ENCODE measurements around the gene SLC39A8.
"Not testable (repeated sequence)": the region's sequence is repeated elsewhere in the genome, so short reads cannot be mapped to it uniquely, and the experiment has no call there.

The SLC39A8 gene

GRCh38 chr4:102301167-102301566, 44.1 kb downstream of the SLC39A8 start:
- DNase-seq (ENCODE audit: low read depth in 1 of 2, low spot score in 1 of 2), result no peak

- DNase-seq (ENCODE audit: low read depth in 1 of 2, low spot score in 1 of 2), result peak in 1 of 2 donors; percentile 12
Observed at GRCh38 chr4:102299354-102300107, 45.8 kb downstream of the SLC39A8 start.

DNA sequence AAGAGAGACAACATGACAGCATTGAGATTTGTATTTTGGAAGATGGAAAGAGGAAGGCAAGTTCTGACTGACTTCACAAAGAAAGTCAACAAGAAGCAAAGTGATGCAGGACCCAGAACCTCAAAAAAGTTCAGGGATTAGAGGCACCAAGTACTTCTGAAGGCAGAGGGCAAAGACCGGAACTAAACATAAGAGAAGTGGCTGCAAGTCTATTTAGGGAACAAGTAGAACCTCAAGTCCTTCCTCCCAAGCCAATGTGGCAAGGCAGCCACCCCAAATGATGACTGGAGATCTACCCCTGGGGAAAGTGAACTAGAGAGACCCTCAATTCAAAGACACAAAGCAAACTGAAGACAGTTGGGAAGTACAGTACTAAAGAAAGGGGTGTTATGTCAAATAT, 46.6 kb downstream of the SLC39A8 start:
- no peak for DNase-seq (ENCODE audit: low read depth in 1 of 2, low spot score in 1 of 2)

GRCh38 chr4:102295153-102295862, 50.0 kb downstream of the SLC39A8 start:
- no peak for DNase-seq (ENCODE audit: low read depth in 1 of 2, low spot score in 1 of 2)

GRCh38 chr4:102288497-102288896, 56.8 kb downstream of the SLC39A8 start:
- DNase-seq (ENCODE audit: low read depth in 1 of 2, low spot score in 1 of 2), result no peak

DNA sequence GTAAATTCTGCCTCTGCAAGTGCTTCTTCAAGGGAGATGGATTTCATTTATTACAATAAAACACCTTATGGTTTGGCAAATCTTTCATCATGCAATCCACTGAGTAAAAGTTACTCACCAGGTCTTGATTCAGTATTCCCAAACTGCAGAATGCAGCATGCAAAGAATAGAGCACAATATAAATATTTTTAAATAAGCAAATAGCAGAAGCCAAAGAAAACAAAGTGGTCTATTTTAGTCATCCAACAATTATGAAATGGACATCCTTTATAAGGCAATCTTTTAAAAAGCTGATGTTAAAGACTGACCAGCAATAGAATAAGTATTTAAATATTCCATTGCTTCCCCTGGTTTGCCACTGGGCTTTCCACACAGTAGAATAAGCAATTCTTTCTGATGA, 59.5 kb downstream of the SLC39A8 start:
- no peak for DNase-seq (ENCODE audit: low read depth in 1 of 2, low spot score in 1 of 2)

- no peak for DNase-seq (ENCODE audit: low read depth in 1 of 2, low spot score in 1 of 2)
Observed at GRCh38 chr4:102281171-102281839, 64.0 kb downstream of the SLC39A8 start.

DNA sequence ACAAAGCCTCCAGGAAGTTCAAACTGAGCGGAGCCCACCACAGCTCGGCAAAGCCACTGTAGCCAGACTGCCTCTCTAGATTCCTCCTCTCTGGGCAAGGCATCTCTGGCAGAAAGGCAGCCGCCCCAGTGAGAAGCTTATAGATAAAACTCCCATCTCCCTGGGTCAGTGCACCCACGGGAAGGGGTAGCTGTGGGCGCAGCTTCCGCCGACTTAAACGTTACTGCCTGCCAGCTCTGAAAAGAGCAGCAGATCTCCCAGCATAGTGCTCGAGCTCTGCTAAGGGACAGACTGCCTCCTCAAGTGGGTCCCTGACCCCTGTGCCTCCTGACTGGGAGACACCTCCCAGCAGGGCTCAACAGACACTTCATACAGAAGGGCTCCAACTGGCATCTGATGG, 72.0 kb downstream of the SLC39A8 start:
- DNase-seq (ENCODE audit: low read depth in 1 of 2, low spot score in 1 of 2), result not testable (repeated sequence)

GRCh38 chr4:102272318-102272717, 73.0 kb downstream of the SLC39A8 start:
- DNase-seq (ENCODE audit: low read depth in 1 of 2, low spot score in 1 of 2), result no peak

- DNase-seq (ENCODE audit: low read depth in 1 of 2, low spot score in 1 of 2), result no peak
Observed at GRCh38 chr4:102268355-102268754, 76.9 kb downstream of the SLC39A8 start.

DNA sequence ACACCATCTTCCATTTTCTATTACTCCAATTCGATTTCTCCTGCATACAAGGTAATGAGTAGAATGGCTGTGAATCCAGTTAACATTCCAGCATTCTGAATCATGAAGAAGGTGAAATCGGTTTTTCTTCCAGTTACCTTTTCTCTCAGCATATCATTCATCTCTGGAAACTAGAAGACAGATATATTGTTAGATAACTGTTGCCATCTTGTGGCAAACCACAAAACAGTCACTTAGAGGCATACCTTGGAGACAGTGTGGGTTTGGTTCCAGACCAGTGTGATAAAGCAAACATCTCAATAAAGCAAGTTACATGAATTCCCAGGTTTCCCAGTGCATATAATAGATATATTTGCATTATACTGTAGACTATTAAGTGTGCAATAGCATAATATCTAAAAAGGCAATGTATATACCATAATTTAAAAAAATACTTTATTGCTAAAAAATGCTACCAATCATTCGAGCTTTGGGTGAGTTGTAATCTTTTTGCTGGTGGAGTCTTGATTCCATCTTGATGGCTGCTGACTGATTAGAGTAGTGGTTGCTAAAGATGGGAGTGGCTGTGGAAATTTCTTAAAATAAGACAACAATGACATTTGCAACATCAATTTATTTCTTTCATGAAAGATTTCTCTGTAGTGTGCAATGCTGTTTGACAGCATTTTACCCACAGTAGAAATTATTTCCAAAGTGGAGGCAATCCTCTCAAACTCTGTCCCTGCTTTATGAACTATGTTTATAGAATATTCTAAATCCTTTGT, 82.1 kb downstream of the SLC39A8 start:
- DNase-seq (ENCODE audit: low read depth in 1 of 2, low spot score in 1 of 2), result peak in 1 of 2 donors; percentile 7

- no peak for DNase-seq (ENCODE audit: low read depth in 1 of 2, low spot score in 1 of 2)
Observed at GRCh38 chr4:102259702-102260101, 85.6 kb downstream of the SLC39A8 start.

- no peak for DNase-seq (ENCODE audit: low read depth in 1 of 2, low spot score in 1 of 2)
Observed at GRCh38 chr4:102259081-102259480, 86.2 kb downstream of the SLC39A8 start.

DNA sequence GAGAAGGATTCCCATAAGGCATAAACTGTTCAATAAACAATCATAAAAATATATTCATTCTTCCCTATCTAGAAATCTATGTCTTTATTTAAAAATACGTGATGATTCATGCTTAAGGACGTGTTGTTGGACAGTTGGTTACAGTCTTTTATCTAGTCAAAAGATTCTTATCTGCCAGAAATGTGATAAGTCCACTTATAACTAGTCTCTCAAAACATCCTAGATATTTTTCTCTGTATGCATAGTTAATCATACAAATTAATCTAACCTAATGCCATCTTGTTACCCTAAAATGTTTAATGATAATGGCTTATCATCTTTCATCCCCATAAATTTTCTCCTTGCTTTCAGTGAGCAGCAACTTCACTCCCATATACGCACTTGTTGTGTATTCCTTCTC, 89.0 kb downstream of the SLC39A8 start:
- DNase-seq (ENCODE audit: low read depth in 1 of 2, low spot score in 1 of 2), result no peak

DNA sequence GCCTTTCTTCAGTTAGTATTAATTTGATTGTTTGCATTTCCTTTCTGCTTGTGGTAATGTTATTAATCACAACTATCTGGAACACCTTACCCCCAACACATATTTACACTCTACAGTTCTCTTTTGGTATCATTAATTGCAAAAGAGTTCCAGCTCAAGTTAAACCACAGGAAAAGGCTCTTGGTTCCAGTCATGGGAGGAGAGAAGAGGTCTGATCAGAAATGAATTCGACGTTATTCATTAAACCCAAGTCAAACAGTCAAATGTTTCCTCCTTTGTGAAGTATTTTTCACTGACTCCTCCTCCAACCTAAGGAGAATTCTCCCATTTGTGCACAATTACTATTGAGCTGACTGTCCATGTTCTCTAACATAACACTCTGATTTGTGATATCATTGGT, 91.4 kb downstream of the SLC39A8 start:
- DNase-seq (ENCODE audit: low read depth in 1 of 2, low spot score in 1 of 2), result no peak

GRCh38 chr4:102252171-102252570, 93.1 kb downstream of the SLC39A8 start:
- DNase-seq (ENCODE audit: low read depth in 1 of 2, low spot score in 1 of 2), result no peak

- DNase-seq (ENCODE audit: low read depth in 1 of 2, low spot score in 1 of 2), result no peak
Observed at GRCh38 chr4:102250341-102250740, 94.9 kb downstream of the SLC39A8 start.

DNA sequence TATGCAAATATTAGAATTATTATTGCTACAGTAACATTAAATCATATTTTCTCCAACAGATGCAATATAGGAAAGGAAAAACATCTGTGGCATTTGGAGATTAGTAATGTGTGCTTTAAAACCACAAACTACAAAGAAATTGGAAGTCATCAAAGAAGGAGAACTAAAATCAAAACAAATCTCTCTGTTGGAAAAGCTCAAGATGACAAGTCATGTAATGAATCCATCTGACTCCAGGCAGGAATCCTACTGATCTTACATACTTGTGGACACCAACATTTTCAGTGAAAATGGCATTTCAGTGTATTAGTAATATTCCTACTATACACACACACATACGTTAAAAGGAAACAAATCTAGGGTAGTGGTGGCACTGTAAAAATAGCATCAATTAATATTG, 98.2 kb downstream of the SLC39A8 start:
- DNase-seq (ENCODE audit: low read depth in 1 of 2, low spot score in 1 of 2), result no peak

DNA sequence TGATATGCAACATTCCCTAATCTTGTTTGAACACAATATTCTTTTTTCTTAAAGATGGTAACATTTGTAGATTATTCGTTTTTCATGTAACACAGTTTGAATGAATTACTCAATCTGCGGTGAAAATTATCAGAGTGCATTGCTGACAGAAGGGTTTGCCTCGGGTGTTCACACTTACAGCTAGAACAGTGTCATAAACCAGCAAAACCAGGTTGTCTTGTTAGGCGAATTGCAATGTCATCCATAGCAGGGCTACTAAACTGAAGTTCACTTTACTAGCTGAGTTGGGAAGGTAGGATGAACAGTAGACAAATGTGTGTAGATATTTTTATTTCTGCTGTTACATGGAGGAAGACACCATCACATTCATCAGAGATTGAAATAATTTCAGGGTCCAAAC, 98.9 kb downstream of the SLC39A8 start:
- DNase-seq (ENCODE audit: low read depth in 1 of 2, low spot score in 1 of 2), result no peak

DNA sequence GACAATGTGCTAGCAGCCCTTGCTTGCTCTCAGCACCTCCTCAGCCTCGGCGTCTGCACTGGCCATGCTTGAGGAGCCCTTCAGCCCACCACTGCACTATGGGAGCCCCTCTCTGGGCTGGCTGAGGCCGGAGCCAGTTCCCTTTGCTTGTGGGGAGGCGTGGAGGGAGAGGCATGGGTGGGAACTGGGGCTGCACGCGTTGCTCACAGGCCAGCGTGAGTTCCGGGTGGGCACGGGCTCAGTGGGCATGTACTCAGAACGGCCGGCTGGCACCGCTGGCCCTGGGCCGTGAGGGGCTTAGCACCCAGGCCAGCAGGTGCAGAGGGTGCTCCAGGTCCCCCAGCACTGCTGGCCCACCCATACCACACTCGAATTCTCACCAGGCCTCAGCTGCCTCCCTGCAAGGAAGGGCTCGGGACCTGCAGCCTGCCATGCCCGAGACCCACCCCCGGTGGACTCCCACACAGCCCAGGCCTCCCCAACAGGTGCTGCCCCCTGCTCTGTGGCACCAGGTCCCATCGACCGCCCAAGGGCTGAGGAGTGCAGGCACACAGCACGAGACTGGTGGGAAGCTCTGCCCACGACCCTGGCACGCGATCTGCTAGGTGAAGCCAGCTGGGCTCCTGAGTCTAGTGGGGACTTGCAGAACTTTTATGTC, 100.3 kb downstream of the SLC39A8 start:
- DNase-seq (ENCODE audit: low read depth in 1 of 2, low spot score in 1 of 2), result no peak

GRCh38 chr4:102243296-102243695, 102.0 kb downstream of the SLC39A8 start:
- not testable (repeated sequence) for DNase-seq (ENCODE audit: low read depth in 1 of 2, low spot score in 1 of 2)

Measured in activated CD4-positive, alpha-beta T cell treated with anti-CD3 and anti-CD28 coated beads, Interleukin-2, amount 50 U/mL, for 24 hours (primary cell).